Tibial artery (tissue), 4 donors: ENCODE results near the gene AGPS.

Source experiments
- DNase-seq, 2 donors: peaks; one replicate each; pipeline ENCODE4 v3.0.0-alpha.2; 2019
- H3K27ac ChIP-seq, 2 donors: fragments of 200-600 bp; sonication (generic) in 1 of 2; 1 replicate in 1 of 2; 2 replicates in 1 of 2; pipeline ENCODE4 v1.5.1; 2018 to 2019; ENCODE audit warnings: mild to moderate bottlenecking in 1 of 2
- H3K27me3 ChIP-seq, 2 donors: fragments of 200-600 bp; sonication (generic) in 1 of 2; one replicate each; pipeline versions ENCODE4 v1.5.1 to v1.6.0; 2016 to 2019
- H3K36me3 ChIP-seq, 3 donors: fragments of 200-600 bp; sonication (generic) in 2 of 3; one replicate each; pipeline ENCODE4 v1.5.1; 2016 to 2019; ENCODE audit warnings: mild to moderate bottlenecking in 2 of 3
- H3K4me1 ChIP-seq, 4 donors: fragments of 200-600 bp; sonication (generic) in 2 of 4; 1 replicate in 3 of 4; 2 replicates in 1 of 4; pipeline ENCODE4 v1.5.1; 2016 to 2019
- H3K4me3 ChIP-seq, 2 donors: fragments of 200-600 bp; sonication (generic) in 1 of 2; 1 replicate in 1 of 2; 2 replicates in 1 of 2; pipeline ENCODE4 v1.5.1; 2018 to 2019; ENCODE audit warnings: mild to moderate bottlenecking in 2 of 2
- H3K9me3 ChIP-seq, 3 donors: fragments of 200-600 bp; sonication (generic) in 1 of 3; one replicate each; pipeline ENCODE4 v1.5.1; 2016 to 2019
- CTCF ChIP-seq, 2 experiments: fragments of 200-600 bp in 1 of 2; fragments of 450-650 bp in 1 of 2; IDR thresholded peaks; one replicate each; pipeline ENCODE4 v1.5.1; 2017 to 2019; ENCODE audit warnings: antibody characterized with exemption in 2 of 2, mild to moderate bottlenecking in 1 of 2, moderate library complexity in 1 of 2
- intact Hi-C: fragments of 100-400 bp; cut with DNase I; formaldehyde crosslinking; loops from one replicate; pipeline ENCODE4 v1.15.0; 2023; ENCODE audit warnings: low total_unique reads

Gene AGPS

GRCh38 chr2:177535000-177535399 lies 142.4 kb downstream of the AGPS start:
- Histone ChIP-seq H3K36me3 (peaks cover 0 to 4% (median 0%) of the 10 kb centered on the region in 3 donors), H3K4me3 (no peak overlapping the region), H3K27me3 (no peaks in the 10 kb centered on the region), H3K27ac (no peak overlapping the region), H3K4me1 (no peaks in the 10 kb centered on the region), H3K9me3 (no peaks in the 10 kb centered on the region)
- no peak for DNase-seq
- TF ChIP-seq CTCF (IDR thresholded peaks at IDR 0.05): no peak
- intact Hi-C loops: no loop called here

GRCh38 chr2:177535958-177536504 lies 143.5 kb downstream of the AGPS start:
- H3K4me1 ChIP-seq: no peaks in the 10 kb centered on the region
- peaks cover 0 to 4% (median 0%) of the 10 kb centered on the region in 3 donors for H3K36me3 ChIP-seq
- H3K27ac ChIP-seq: no peak overlapping the region
- TF ChIP-seq CTCF (IDR thresholded peaks at IDR 0.05): no peak
- no peak overlapping the region for H3K4me3 ChIP-seq
- no peaks in the 10 kb centered on the region for H3K27me3 ChIP-seq
- intact Hi-C loops: no loop called here
- no peak for DNase-seq
- H3K9me3 ChIP-seq: no peaks in the 10 kb centered on the region

- no peaks in the 10 kb centered on the region for H3K27me3 ChIP-seq
- no peak overlapping the region for H3K4me3 ChIP-seq
- no peak overlapping the region for H3K27ac ChIP-seq
- H3K4me1 ChIP-seq: no peaks in the 10 kb centered on the region
- H3K36me3 ChIP-seq: peaks cover 0 to 4% (median 0%) of the 10 kb centered on the region in 3 donors
- no peak for TF ChIP-seq CTCF (IDR thresholded peaks at IDR 0.05)
- no peaks in the 10 kb centered on the region for H3K9me3 ChIP-seq
- no peak for DNase-seq
- intact Hi-C loops: no loop called here
Measured at GRCh38 chr2:177537213-177537612, 144.6 kb downstream of the AGPS start.

GRCh38 chr2:177537636-177538035 lies 145.1 kb downstream of the AGPS start:
- Histone ChIP-seq H3K27ac (no peak overlapping the region), H3K27me3 (no peaks in the 10 kb centered on the region), H3K4me3 (no peak overlapping the region), H3K36me3 (peaks cover 0 to 4% (median 0%) of the 10 kb centered on the region in 3 donors), H3K9me3 (no peaks in the 10 kb centered on the region), H3K4me1 (no peaks in the 10 kb centered on the region)
- intact Hi-C loops: no loop called here
- DNase-seq: no peak
- TF ChIP-seq CTCF (IDR thresholded peaks at IDR 0.05): no peak

GRCh38 chr2:177538323-177538722 lies 145.8 kb downstream of the AGPS start:
- H3K9me3 ChIP-seq: no peaks in the 10 kb centered on the region
- no peak for TF ChIP-seq CTCF (IDR thresholded peaks at IDR 0.05)
- H3K27me3 ChIP-seq: no peaks in the 10 kb centered on the region
- no peak for DNase-seq
- intact Hi-C loops: no loop called here
- H3K4me3 ChIP-seq: no peak overlapping the region
- H3K4me1 ChIP-seq: peaks cover 0 to 5% (median 2%) of the 10 kb centered on the region in 4 donors
- H3K36me3 ChIP-seq: peaks cover 0 to 4% (median 0%) of the 10 kb centered on the region in 3 donors
- H3K27ac ChIP-seq: no peak overlapping the region

GRCh38 chr2:177540283-177540682 lies 147.7 kb downstream of the AGPS start:
- DNase-seq: no peak
- no peaks in the 10 kb centered on the region for H3K27me3 ChIP-seq
- intact Hi-C loops: no loop called here
- no peak overlapping the region for H3K4me3 ChIP-seq
- H3K9me3 ChIP-seq: no peaks in the 10 kb centered on the region
- H3K27ac ChIP-seq: no peak overlapping the region
- peaks cover 0 to 4% (median 0%) of the 10 kb centered on the region in 3 donors for H3K36me3 ChIP-seq
- TF ChIP-seq CTCF (IDR thresholded peaks at IDR 0.05): no peak
- peaks cover 0 to 11% (median 4%) of the 10 kb centered on the region in 4 donors for H3K4me1 ChIP-seq
